ENCODE data around the gene RAP1GAP2. TPM values are rescaled to one million over a fixed set of nuclear protein-coding genes. Genes with fewer than 3 reads are reported as not detected.
"Not testable (repeated sequence)": the region's sequence is repeated elsewhere in the genome, so short reads cannot be mapped to it uniquely, and the experiment has no call there.

The RAP1GAP2 gene
- polyA plus RNA-seq, 1 donor, result 21.3 TPM

DNA sequence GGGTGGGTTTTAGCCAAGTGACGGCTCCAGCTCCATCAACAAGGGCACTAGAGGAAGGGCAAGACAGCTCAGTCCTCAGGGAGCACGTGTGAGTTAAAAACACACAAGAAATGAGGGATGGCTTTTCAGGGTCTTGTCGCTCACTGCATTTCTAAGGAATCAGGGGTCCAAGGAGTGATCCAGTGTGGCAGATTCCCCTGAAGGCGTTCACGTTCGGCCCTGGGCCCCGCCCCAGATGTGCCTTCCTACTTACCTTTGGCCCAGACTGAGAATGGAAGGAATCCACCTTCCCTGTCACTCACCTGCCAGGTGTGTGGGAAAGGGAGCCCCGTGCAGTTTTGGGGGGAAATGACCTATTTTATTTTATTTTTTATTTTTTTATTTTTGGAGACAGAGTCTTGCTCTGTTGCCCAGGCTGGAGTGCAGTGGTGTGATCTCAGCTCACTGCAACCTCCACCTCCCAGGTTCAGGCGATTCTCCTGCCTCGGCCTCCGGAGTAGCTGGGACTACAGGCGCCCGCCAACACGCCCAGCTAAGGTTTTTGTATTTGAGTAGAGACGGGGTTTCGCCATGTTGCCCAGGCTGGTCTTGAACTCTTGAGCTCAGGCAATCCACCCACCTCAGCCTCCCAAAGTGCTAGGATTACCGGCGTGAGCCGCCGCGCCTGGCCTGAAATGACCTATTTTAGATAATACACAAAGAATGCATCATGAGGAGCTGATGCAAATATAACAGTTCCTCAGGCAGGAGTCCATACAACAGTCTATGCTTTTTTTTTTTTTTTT lies 195.3 kb downstream of the RAP1GAP2 start:
- not testable (repeated sequence) for H3K27me3 ChIP-seq (ENCODE audit: control insufficient read depth, insufficient read depth, low read length); DNase-seq; H3K9me3 ChIP-seq (ENCODE audit: control insufficient read depth, low read depth, low read length); H3K4me1 ChIP-seq (ENCODE audit: control insufficient read depth, insufficient read depth, low read length); H3K27ac ChIP-seq (ENCODE audit: low read length); H3K4me3 ChIP-seq (ENCODE audit: low read length)
- peaks cover 17% of the 10 kb centered on the region for H3K36me3 ChIP-seq (ENCODE audit: control insufficient read depth, insufficient read depth, low read length)
- no CpG with 5 or more reads among the region's 21 CpGs for WGBS (ENCODE audit: insufficient coverage, low lambda C conversion rate)

DNA sequence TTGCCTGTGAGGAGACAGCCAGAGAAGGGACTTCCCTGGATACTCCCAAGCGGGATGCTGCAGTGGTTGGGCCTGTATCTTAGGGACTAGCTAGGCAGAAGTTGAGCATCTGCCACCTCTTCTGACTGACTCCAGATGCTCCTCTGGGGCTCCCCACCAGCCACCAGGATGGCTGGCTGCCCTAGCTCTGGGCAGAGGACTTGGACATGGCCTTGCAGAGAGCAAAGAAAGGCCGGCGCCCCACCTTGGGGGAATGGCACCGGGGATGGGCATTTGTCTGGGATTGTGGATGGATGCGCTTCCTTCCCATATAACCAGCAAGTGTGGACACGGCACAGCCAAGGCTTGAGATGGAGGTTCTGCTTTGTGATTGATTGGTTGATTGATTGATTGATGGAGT lies 198.2 kb downstream of the RAP1GAP2 start:
- no CpG with 5 or more reads among the region's 6 CpGs for WGBS (ENCODE audit: insufficient coverage, low lambda C conversion rate)

DNA sequence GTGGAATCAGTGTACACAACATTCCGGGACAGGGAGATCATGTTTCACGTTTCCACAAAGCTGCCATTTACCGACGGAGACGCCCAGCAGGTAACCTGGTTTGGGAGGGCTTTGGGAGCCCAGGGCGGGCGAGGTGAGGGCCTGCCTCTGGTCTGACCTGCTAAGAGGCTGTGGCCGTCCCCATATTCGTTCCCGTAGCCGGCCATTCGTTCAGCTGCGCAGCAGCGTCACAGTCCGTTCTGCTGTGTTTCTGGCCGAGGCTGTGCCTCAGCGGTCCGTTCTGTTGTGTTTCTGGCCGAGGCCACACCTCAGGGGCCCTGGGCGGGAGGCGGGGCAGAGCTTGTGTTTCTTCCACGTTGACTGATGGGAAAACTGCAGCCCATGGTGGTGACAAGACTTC lies 199.1 kb downstream of the RAP1GAP2 start:
- Histone ChIP-seq H3K36me3 (ENCODE audit: control insufficient read depth, insufficient read depth, low read length) (peaks cover 31% of the 10 kb centered on the region), H3K27me3 (ENCODE audit: control insufficient read depth, insufficient read depth, low read length) (no peaks in the 10 kb centered on the region), H3K27ac (ENCODE audit: low read length) (no peak overlapping the region), H3K9me3 (ENCODE audit: control insufficient read depth, low read depth, low read length) (no peaks in the 10 kb centered on the region), H3K4me3 (ENCODE audit: low read length) (no peak overlapping the region), H3K4me1 (ENCODE audit: control insufficient read depth, insufficient read depth, low read length) (no peaks in the 10 kb centered on the region)
- no peak for DNase-seq
- no CpG with 5 or more reads among the region's 22 CpGs for WGBS (ENCODE audit: insufficient coverage, low lambda C conversion rate)

More for the DNA sequence above, 198.2 kb downstream of the RAP1GAP2 start:
- H3K27me3 ChIP-seq (ENCODE audit: control insufficient read depth, insufficient read depth, low read length), result no peaks in the 10 kb centered on the region
- DNase-seq, result no peak
- H3K4me1 ChIP-seq (ENCODE audit: control insufficient read depth, insufficient read depth, low read length), result no peaks in the 10 kb centered on the region
- no peak overlapping the region for H3K4me3 ChIP-seq (ENCODE audit: low read length)
- H3K36me3 ChIP-seq (ENCODE audit: control insufficient read depth, insufficient read depth, low read length), result peaks cover 31% of the 10 kb centered on the region
- no peaks in the 10 kb centered on the region for H3K9me3 ChIP-seq (ENCODE audit: control insufficient read depth, low read depth, low read length)
- H3K27ac ChIP-seq (ENCODE audit: low read length), result no peak overlapping the region

DNA sequence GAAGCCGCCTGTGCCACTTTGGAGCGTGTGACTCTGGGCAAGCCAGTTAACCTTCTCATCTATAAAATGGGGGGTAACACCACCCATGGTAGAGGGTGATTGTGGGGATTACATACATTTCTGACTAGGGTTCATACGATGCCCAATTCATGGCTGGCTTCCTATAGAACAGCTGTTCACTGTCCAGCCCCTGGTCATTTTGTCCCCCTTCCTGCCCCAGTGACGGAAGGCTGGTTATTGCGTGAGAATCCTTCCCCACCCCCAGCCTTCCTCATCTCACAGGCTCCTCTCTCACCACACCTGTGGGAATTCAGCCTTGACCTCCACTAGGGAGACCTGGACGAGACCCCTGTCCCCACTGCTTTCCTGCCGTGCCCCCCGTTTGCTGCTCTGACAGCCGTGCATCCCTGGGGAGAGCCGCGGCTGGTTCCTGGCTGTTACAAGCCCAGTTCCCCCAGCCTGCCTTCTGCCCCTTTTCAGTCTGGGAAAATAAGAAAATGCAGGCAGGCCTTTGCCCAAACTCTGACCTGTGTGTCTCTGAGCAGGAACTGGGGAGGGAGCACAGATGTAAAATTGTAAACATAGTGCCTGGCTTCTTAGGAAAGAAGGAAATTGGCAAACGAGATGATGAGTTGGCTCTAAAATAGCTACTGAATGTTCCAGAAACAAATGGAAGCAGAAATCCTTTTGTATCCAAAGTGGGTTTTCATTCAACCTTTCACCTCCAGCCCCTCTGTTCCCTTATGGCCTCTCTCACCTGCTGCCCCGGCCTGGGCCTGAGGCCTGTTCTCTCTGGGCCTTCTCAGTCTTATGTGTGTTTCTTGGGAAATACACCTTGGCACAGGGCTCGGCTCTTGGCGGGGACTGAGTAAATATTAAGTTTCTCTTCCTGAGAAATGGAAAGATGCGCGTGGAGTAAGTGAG lies 199.9 kb downstream of the RAP1GAP2 start:
- no peak for DNase-seq
- Histone ChIP-seq H3K36me3 (ENCODE audit: control insufficient read depth, insufficient read depth, low read length) (peaks cover 31% of the 10 kb centered on the region), H3K27me3 (ENCODE audit: control insufficient read depth, insufficient read depth, low read length) (no peaks in the 10 kb centered on the region), H3K4me1 (ENCODE audit: control insufficient read depth, insufficient read depth, low read length) (no peaks in the 10 kb centered on the region), H3K4me3 (ENCODE audit: low read length) (no peak overlapping the region), H3K27ac (ENCODE audit: low read length) (no peak overlapping the region), H3K9me3 (ENCODE audit: control insufficient read depth, low read depth, low read length) (no peaks in the 10 kb centered on the region)
- WGBS (ENCODE audit: insufficient coverage, low lambda C conversion rate), result 80% methylated on average over 1 of the region's 17 CpGs

DNA sequence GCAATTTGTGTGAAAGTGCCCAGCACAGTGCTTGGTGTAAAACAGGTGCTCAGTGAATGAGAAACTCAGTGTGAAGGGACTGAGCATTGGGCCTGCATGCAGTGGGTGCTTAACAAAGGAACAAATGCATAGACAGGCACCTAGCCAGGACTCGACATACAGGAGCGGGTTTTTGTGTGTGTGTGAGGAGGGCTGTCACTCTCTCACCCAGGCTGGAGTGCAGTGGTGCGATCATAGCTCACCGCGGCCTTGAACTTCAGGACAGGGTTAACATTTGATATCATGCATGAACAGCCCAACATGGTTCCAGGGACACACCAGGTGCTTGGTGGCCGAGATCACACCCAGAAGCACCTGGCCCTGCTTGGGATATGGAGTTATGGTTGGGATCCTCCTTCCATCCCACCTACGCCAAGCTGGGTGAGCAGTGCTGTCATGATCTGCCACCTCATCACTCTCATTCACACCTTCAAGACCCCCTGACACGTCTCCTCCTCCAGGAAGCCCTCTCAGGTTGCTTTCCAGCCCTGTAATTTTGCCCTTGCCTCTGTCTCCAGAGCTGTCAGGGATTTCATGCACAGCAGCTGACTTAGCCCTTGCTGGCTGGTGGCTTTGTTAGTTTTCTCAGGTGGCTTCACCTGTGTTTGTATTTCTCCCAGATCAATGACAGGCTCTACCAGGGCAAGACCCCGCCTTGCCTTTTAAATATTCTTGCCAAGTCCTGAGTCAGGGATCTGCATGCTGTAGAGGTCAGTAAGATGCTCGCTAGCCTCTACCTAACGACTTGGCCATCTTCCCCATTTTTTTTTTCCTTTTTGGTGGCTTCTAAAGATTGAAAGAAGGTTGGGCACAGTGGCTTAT lies 200.8 kb downstream of the RAP1GAP2 start:
- Histone ChIP-seq H3K27me3 (ENCODE audit: control insufficient read depth, insufficient read depth, low read length) (no peaks in the 10 kb centered on the region), H3K27ac (ENCODE audit: low read length) (no peak overlapping the region), H3K9me3 (ENCODE audit: control insufficient read depth, low read depth, low read length) (no peaks in the 10 kb centered on the region), H3K36me3 (ENCODE audit: control insufficient read depth, insufficient read depth, low read length) (peaks cover 31% of the 10 kb centered on the region), H3K4me1 (ENCODE audit: control insufficient read depth, insufficient read depth, low read length) (no peaks in the 10 kb centered on the region), H3K4me3 (ENCODE audit: low read length) (no peak overlapping the region)
- no peak for DNase-seq
- WGBS (ENCODE audit: insufficient coverage, low lambda C conversion rate), result no CpG with 5 or more reads among the region's 11 CpGs

DNA sequence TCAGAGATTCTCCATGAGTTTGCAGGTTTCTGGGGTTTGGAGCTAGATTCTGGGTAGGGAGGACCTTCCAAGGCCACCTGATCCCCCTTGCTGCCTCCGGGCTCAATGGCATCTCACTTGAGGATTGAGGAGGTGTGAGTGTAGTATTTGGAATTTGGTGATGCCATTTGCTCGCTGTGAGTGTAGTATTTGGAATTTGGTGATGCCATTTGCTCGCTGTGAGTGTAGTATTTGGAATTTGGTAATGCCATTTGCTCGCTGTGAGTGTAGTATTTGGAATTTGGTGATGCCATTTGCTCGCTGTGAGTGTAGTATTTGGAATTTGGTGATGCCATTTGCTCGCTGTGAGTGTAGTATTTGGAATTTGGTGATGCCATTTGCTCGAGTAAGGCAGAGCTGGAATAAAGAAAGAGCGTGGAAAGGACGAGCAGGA lies 202.2 kb downstream of the RAP1GAP2 start:
- not testable (repeated sequence) for H3K4me3 ChIP-seq (ENCODE audit: low read length); DNase-seq; H3K27me3 ChIP-seq (ENCODE audit: control insufficient read depth, insufficient read depth, low read length); H3K4me1 ChIP-seq (ENCODE audit: control insufficient read depth, insufficient read depth, low read length); H3K9me3 ChIP-seq (ENCODE audit: control insufficient read depth, low read depth, low read length); H3K27ac ChIP-seq (ENCODE audit: low read length)
- peaks cover 38% of the 10 kb centered on the region for H3K36me3 ChIP-seq (ENCODE audit: control insufficient read depth, insufficient read depth, low read length)
- WGBS (ENCODE audit: insufficient coverage, low lambda C conversion rate), result 100% methylated on average over 2 of the region's 9 CpGs

DNA sequence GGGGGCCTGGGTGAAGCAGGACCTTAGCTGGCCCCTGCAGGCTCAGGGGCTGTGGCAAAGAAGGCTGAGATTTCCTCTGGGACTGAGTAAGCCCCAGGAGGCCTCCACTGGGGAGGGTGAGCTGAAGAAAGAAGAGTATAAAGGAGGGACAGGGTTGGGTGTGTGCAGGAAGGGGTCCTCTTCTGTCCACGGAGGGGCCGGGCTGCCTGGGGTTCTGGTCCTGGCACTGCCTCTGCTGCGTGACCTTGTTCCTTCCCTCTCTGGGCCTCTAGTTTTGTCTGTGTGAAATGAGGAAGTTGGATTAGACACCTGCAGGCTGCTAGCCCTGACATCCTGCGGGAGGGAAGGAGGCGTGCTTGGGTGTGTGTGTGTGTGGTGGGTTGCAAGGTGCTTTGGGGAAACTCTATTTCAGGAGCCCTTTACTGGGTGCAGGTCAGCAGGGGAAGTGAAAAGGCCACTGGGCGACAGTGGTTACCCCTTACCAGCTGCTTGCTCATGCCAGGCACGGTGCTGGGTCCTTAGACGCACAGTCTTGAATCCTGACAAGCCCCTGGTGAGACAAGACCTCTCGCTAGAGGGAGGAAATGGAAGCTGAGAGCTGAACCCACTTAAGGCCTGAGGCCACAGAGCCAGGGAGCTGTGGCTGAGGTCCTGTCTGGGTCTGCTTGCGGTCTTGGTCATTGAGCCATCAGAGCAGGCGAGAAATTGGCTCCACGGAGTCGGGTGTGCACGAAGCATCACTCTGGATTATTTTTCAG lies 206.5 kb downstream of the RAP1GAP2 start:
- H3K36me3 ChIP-seq (ENCODE audit: control insufficient read depth, insufficient read depth, low read length), result peaks cover 38% of the 10 kb centered on the region
- H3K27me3 ChIP-seq (ENCODE audit: control insufficient read depth, insufficient read depth, low read length), result no peaks in the 10 kb centered on the region
- no CpG with 5 or more reads among the region's 14 CpGs for WGBS (ENCODE audit: insufficient coverage, low lambda C conversion rate)
- no peak overlapping the region for H3K4me3 ChIP-seq (ENCODE audit: low read length)
- H3K9me3 ChIP-seq (ENCODE audit: control insufficient read depth, low read depth, low read length), result no peaks in the 10 kb centered on the region
- H3K4me1 ChIP-seq (ENCODE audit: control insufficient read depth, insufficient read depth, low read length), result peaks cover 23% of the 10 kb centered on the region
- H3K27ac ChIP-seq (ENCODE audit: low read length), result peak overlapping the region; percentile 15
- DNase-seq, result peak in 1 of 2 donors; percentile 14

DNA sequence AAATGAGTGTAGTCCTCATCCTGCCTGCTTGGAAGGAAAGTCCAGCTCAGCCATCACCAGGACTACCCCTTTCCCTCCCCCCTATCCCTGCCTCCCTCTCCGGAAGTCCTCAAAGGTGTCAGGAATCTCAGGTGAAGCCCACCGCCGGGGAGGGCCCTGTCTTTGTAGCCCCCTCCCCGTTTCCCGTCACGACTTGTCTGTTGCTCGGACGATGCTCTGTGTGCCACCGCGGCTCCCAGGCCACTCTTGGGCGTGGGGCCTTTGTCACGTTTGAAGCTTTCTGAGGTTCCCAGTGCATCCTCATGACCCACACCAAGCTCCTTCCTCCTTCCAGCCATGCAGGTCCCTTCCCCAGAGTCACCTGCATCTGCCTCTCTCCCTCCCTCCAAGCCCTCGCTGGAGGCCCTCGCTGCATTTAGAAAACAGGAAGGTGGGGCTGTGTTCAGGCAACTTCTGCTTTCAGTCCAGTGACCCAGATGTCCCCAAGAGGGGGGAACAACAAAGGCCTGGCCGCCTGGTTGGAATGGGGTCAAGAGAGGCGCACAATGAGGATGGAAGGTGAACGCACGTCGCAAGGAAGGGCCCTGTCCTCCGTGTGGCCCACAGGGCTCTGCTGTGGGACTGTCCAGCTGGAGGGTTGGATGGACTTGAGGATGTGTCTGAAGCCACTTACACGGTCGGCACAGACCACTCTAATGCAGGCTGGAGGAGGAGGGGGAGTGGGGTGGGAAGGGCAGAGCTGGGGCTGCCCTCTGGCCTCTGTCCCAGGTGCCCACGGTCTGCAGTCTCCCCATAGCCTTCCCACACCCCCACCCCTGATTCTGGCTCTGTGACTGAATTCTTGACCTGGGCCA lies 207.3 kb downstream of the RAP1GAP2 start:
- H3K27me3 ChIP-seq (ENCODE audit: control insufficient read depth, insufficient read depth, low read length), result no peaks in the 10 kb centered on the region
- no CpG with 5 or more reads among the region's 23 CpGs for WGBS (ENCODE audit: insufficient coverage, low lambda C conversion rate)
- DNase-seq, result peak in 1 of 2 donors; percentile 17
- H3K4me1 ChIP-seq (ENCODE audit: control insufficient read depth, insufficient read depth, low read length), result peaks cover 23% of the 10 kb centered on the region
- no peaks in the 10 kb centered on the region for H3K9me3 ChIP-seq (ENCODE audit: control insufficient read depth, low read depth, low read length)
- H3K4me3 ChIP-seq (ENCODE audit: low read length), result no peak overlapping the region
- peak overlapping the region; percentile 59 for H3K27ac ChIP-seq (ENCODE audit: low read length)
- H3K36me3 ChIP-seq (ENCODE audit: control insufficient read depth, insufficient read depth, low read length), result peaks cover 42% of the 10 kb centered on the region

All from large intestine (tissue), 3 donors.